Astrocyte of the spinal cord (primary cell): Measurements from ENCODE around the gene NKAIN4.
A peak's percentile ranks its signal among the peaks of the same experiment; 100 is the strongest.

ENCODE experiments used
- DNase-seq: peaks from one replicate; pipeline ENCODE4 v3.0.0; 2011; ENCODE audit warnings: low read depth, low spot score
- H3K4me3 ChIP-seq: 2 replicates; pipeline ENCODE4 v1.5.1; 2011; ENCODE audit warnings: low read depth, mild to moderate bottlenecking, low read length, moderate library complexity
- in situ Hi-C: cut with HindIII; loops from 2 replicates; pipeline ENCODE4 v1.10.0; 2017; ENCODE audit warnings: low sequenced_read_pairs
- TF ChIP-seq, protein P1 (sequence below): IDR thresholded peaks from 2 replicates; pipeline ENCODE4 v1.5.1; 2012; ENCODE audit warnings: low read depth, mild to moderate bottlenecking, low read length, inconsistent platforms

The NKAIN4 gene

DNA sequence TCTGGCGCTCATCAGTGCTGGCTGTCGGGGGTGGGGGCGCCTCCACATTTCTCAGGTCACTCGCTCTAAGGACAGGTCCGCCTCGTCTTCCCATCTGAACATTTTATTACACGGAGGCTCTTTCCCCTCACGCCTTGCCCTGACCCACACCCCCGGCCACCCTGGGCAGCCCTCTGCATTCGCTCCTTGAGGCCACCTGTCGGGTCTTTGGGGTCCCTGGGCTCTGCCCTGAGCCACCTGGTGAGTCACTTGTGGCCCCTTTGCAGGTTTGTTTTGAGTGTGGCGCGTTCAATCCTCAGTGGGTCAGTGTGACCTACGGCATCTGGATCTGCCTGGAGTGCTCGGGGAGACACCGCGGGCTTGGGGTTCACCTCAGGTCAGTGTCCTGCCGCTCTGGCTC, 21.6 kb upstream of the NKAIN4 start:
- TF ChIP-seq, protein P1, sequence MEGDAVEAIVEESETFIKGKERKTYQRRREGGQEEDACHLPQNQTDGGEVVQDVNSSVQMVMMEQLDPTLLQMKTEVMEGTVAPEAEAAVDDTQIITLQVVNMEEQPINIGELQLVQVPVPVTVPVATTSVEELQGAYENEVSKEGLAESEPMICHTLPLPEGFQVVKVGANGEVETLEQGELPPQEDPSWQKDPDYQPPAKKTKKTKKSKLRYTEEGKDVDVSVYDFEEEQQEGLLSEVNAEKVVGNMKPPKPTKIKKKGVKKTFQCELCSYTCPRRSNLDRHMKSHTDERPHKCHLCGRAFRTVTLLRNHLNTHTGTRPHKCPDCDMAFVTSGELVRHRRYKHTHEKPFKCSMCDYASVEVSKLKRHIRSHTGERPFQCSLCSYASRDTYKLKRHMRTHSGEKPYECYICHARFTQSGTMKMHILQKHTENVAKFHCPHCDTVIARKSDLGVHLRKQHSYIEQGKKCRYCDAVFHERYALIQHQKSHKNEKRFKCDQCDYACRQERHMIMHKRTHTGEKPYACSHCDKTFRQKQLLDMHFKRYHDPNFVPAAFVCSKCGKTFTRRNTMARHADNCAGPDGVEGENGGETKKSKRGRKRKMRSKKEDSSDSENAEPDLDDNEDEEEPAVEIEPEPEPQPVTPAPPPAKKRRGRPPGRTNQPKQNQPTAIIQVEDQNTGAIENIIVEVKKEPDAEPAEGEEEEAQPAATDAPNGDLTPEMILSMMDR = no peak
- no peak overlapping the region for H3K4me3 ChIP-seq
- DNase-seq = no peak
- in situ Hi-C loops = no loop called here

DNA sequence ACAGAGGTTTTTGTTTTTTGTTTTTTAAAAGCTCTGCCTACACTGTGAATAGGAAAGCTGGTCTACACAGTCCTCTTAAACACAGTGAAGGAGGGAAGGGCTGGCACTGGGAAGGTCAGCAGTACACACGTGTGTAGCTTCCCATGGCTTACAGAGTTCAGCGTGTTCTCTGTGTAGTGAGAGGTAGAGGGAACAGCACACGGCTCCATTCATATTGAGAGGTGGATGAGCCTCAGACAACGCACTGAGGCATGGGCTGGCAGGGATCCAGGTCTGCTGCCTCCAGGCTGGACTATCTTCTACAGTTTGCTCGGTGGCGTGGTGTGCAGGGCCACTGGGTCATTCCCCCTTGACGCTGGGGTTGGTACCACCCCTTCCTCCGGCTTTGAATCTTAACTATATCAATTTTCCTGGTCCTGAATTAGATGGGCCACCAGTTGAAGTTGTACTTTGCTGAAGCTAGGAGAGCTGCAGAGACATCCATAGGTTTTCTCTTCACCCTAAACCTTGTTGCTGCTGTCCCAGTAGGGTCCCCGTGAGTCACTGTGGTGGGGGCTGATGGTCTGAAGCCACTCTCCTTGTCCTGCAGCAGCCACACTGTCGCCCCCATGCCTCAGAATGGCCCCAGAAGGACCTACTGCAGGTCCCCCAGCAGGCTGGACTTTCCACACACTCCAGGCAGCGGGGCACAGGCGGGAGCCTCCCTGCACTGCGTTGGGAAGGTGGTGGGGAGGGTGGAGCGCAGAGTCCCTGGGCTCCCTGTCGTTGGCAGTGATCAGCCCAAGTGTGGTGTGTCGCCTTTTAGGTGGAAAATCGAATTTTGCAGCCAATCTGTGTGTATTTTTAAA, 20.3 kb upstream of the NKAIN4 start:
- H3K4me3 ChIP-seq = no peak overlapping the region
- TF ChIP-seq, protein P1 = no peak
- in situ Hi-C loops = no loop called here
- DNase-seq = no peak

DNA sequence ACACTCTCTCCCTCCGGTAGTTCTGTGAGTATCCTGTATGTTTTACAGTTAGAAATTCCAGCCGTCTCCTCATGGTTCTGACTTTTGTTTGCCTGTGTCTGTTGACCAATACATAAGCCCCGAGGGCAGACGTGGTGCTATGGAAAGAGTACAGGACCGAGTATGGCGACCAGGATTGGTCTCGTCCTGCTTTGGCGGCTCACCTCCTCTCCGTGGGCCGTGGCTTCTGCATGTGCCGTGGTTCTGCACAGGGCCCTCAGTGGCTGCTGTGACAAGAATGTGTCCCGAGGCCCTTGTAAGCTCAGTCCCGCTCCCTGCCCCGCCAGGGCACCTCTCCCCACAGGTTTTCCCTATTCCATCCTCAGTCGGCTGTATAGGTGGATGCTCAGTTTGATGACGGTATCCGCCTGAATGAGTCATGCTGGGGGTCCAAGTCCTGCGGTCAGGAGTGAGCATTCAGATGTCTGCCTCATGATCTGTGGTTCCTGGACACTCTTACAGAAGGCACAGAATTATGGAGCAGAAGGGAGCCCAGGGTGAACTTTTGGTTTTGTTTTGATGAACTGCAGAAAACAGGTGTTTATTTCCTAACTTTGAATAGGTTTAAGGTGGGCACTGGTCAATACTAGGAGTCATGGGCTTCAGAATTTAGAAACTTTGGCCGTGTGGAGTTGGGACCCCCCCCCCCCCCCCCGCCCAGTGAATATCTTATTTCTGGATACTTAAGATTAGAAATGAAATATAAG, 19.5 kb upstream of the NKAIN4 start:
- peak; percentile 71 for DNase-seq
- peak overlapping the region; percentile 84 for H3K4me3 ChIP-seq
- TF ChIP-seq, protein P1 = no peak
- in situ Hi-C loops = no loop called here

- in situ Hi-C loops = no loop called here
- DNase-seq = no peak
- TF ChIP-seq, protein P1 = no peak
- peak overlapping the region; percentile 84 for H3K4me3 ChIP-seq
Measured at GRCh38 chr20:63273059-63273579, 18.9 kb upstream of the NKAIN4 start.

GRCh38 chr20:63272105-63273058, 18.1 kb upstream of the NKAIN4 start, which contains the start of gene ARFGAP1:
TSS of gene ARFGAP1 (plus strand) at chr20:63272813. CDS start at chr20:63275581, 2,768 bp downstream.
- TF ChIP-seq, protein P1 = no peak
- in situ Hi-C loops = no loop called here
- DNase-seq = peak; percentile 84
- H3K4me3 ChIP-seq = peak within 1 kb of the TSS; percentile 84
